ENCODE results near the gene ZNF638. TPM values are rescaled to one million over a fixed set of nuclear protein-coding genes. Genes with fewer than 3 reads are reported as not detected.

Gene ZNF638
- total RNA-seq, 4 donors from 2014 or later: 191 to 233 (median 215) TPM

DNA sequence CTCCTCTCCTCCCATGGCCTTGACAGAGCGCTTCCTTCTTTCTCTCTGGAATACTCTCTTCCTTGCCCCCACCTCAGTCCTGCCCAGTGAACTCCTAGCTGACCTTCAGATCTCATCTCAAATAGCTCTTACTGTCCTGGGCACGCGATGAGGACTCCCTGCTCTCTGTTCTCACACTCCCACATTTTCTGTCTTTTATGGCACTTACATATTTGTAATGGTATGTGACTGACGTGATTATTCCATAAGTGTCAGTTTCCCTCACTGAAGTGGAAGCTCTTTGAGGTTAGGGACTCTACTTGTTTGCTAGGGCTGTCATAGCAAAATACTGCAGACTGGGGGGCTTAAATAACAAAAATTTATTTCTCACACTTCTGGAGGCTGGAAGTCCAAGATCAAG, 120.1 kb downstream of the ZNF638 start:
- TF ChIP-seq, protein P1, sequence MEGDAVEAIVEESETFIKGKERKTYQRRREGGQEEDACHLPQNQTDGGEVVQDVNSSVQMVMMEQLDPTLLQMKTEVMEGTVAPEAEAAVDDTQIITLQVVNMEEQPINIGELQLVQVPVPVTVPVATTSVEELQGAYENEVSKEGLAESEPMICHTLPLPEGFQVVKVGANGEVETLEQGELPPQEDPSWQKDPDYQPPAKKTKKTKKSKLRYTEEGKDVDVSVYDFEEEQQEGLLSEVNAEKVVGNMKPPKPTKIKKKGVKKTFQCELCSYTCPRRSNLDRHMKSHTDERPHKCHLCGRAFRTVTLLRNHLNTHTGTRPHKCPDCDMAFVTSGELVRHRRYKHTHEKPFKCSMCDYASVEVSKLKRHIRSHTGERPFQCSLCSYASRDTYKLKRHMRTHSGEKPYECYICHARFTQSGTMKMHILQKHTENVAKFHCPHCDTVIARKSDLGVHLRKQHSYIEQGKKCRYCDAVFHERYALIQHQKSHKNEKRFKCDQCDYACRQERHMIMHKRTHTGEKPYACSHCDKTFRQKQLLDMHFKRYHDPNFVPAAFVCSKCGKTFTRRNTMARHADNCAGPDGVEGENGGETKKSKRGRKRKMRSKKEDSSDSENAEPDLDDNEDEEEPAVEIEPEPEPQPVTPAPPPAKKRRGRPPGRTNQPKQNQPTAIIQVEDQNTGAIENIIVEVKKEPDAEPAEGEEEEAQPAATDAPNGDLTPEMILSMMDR (IDR thresholded peaks at IDR 0.05; ENCODE audit: low read depth): no peak

DNA sequence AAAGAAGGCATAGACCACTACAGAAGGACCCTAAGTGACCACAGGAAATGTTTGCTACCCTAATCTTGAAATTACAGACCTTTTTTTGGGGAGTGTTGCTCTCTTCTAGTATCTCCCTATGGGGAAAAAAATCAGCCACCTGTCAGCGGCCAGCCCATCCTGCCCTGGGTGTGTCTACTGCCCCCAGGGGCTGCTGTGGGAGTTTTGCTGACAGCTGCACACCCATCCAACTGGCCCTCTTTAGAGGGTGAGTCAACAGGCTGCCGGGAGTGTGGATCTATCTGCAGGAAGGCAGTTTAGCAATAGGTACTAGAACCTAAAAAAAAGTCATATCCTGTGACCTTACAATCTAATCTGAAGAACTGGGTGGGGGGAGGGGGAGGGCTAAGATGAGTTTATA, 121.0 kb downstream of the ZNF638 start:
- TF ChIP-seq, protein P1 (IDR thresholded peaks at IDR 0.05; ENCODE audit: low read depth): no peak

DNA sequence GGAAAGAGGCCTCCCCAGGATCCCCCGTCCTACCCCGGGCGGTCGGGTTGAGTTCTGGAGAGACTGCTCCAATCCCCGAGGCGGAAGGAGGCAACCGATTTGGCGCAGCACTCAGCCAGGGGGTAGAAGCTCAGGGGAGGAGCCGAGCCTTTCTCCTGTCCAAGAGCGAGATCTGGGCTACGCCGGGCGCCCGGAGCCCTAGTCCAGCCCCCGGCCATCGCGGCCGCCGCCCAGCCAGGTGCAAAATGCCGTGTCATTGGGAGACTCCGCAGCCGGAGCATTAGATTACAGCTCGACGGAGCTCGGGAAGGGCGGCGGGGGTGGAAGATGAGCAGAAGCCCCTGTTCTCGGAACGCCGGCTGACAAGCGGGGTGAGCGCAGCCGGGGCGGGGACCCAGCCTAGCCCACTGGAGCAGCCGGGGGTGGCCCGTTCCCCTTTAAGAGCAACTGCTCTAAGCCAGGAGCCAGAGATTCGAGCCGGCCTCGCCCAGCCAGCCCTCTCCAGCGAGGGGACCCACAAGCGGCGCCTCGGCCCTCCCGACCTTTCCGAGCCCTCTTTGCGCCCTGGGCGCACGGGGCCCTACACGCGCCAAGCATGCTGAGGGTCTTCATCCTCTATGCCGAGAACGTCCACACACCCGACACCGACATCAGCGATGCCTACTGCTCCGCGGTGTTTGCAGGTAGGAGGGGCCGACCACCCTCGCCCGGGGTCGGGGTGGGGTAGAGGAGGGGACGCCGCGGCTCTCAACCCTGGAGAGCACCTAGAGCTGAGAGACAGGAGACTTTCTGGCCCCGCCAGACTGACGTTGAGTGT, 122.0 kb downstream of the ZNF638 start, which contains the start of gene DYSF:
DYSF (plus strand) TSS at position 158 of the 817 bp plus-strand sequence.
- TF ChIP-seq, protein P1 (IDR thresholded peaks at IDR 0.05; ENCODE audit: low read depth): no peak

DNA sequence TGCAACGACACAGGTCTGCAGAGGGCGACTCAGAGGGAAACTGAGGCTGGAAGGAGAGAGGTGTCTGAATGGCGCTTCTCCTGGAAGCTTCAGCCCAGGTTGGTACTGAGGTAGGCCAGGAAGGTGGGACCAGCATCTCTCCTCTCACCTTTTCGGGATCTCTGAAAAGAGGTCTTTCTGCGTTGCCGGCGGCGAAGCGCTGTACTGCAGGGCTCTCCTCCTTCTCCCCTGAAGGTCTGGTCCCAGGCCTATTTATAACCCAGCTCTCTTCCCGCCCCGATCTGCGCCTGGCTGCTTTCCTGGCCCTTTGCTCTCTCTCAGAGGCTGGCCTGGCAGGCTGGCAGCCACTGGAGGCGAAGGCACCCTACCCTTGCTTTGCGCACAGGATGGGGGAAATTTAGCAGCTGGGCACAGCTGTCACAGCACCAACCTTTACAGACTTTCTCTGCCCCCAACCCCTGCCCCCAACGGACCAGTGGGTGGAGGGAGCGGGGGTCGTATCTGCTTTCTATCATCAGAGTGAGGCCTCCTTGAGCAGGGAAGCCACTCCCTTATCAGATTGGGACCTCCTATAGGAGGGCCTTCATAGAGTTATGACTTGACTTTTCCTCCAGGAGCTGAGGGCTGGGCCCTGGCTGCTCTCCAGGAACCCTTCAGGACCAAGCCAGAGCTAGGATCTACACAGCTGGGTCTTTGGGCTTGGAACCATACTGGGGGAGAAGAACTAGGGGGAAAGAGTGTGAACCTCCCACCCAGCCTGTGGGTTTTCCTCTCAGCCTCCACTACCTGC, 122.8 kb downstream of the ZNF638 start:
- TF ChIP-seq, protein P1 (IDR thresholded peaks at IDR 0.05; ENCODE audit: low read depth): no peak

DNA sequence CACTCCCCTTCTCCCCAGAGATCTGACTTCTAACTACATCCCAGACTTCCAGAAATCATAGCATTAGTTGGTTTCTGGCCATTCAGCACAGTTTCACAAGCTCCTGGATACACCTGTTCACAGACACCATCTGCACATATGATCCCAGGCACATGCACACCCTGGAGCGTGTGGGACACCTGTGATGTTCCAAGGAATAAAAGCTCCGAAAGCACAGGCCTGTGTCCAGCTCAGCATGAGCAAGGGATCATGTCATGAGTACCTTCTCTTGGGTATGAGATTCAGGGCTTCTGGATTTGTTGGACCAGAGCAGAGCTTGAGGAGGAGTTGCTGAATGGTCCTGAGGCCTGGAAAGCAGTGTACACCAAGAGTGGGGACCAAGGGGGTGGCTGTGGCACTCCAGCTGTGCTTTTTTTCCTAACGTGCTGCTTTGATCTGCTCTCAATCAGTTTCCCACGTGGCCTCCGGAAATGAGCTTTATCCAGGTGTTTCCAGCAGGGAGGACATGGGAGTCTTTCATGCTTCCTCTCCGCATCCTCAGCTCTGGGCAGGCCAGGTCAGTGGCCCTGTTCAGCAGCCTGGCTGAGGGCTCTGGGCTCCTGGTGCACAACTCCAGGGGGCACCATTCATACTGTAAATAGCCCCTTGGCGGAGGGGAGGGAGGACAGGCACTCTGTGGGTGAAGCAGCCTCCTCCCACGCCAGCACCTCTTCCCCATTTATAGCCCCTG, 123.6 kb downstream of the ZNF638 start:
- TF ChIP-seq, protein P1 (IDR thresholded peaks at IDR 0.05; ENCODE audit: low read depth): no peak

DNA sequence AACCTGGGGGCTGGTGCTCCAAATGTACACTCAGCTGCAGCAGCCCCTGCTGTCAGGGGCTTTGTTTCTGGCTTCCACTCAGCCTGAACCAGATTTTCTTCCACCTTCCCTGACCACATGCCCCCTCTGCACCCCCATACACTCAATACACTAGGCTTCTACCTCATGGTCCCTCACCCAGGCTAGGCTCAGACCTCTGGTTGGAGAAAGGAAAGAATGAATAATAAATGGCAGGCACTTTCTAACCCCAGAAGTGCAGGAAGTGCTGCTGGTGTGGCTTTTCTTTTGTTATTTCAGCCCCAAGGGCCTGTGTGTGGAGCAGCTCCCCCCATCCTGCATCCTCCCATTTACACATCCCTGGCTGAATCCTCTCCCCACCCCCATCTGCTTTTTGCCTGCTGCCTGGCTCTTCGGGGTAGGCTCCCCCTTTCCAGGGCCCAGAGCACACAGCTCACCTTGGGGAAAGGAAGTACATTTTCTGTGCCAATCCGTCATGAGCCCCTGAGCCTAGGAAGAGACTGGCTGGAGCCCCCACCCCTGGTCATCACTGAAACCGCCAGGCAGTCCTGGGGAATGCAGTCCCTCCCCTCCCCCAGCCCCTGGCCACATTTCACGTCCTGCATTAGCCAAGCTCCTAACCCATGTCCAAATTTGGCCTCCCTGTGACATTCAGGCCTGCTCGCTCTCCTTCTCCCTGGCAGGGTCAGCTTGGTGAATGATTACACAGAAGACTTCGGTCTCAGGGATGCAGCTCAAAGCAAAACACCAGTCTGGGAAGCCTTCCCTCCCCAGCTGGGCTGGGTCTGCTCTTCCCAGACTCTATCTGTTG, 124.4 kb downstream of the ZNF638 start:
- TF ChIP-seq, protein P1 (IDR thresholded peaks at IDR 0.05; ENCODE audit: low read depth): no peak

Data from subcutaneous adipose tissue (tissue), 4 donors.